Activated T-helper 17 cell treated with anti-CD3 and anti-CD28 coated beads, Interleukin-2, amount 50 U/mL, for 72 hours (primary cell): ENCODE data around the gene USP36. TPM values are rescaled to one million over a fixed set of nuclear protein-coding genes. Genes with fewer than 3 reads are reported as not detected.
A peak's percentile ranks its signal among the peaks of the same experiment; 100 is the strongest.

Experiments used
- ATAC-seq: fragments of 150-1000 bp; cut with Tn5 transposase; replicated peaks from 2 replicates; pipeline ENCODE4 v1.10.0; 2021; ENCODE audit warnings: mild to moderate bottlenecking, moderate library complexity
- H3K27ac Mint-ChIP-seq: one replicate; pipeline ENCODE4 v1.8.0; 2022; ENCODE audit warnings: mixed read lengths
- H3K27me3 Mint-ChIP-seq: one replicate; pipeline ENCODE4 v1.8.0; 2022; ENCODE audit warnings: mixed read lengths
- H3K36me3 Mint-ChIP-seq: one replicate; pipeline ENCODE4 v1.8.0; 2022; ENCODE audit warnings: low read depth, mild to moderate bottlenecking, mixed read lengths
- H3K4me1 Mint-ChIP-seq: one replicate; pipeline ENCODE4 v1.8.0; 2022; ENCODE audit warnings: mixed read lengths
- H3K4me3 Mint-ChIP-seq: one replicate; pipeline ENCODE4 v1.8.0; 2022; ENCODE audit warnings: mild to moderate bottlenecking, mixed read lengths
- H3K9me3 Mint-ChIP-seq: one replicate; pipeline ENCODE4 v1.8.0; 2022; ENCODE audit warnings: mixed read lengths
- total RNA-seq, 2 donors: library from RNA; stranded (reverse); gene quantifications; one replicate each; pipeline ENCODE4 v1.2.3, GENCODE V29; 2022

USP36 gene
- total RNA-seq, 2 donors from 2014 or later: 95.3 to 139 TPM

DNA sequence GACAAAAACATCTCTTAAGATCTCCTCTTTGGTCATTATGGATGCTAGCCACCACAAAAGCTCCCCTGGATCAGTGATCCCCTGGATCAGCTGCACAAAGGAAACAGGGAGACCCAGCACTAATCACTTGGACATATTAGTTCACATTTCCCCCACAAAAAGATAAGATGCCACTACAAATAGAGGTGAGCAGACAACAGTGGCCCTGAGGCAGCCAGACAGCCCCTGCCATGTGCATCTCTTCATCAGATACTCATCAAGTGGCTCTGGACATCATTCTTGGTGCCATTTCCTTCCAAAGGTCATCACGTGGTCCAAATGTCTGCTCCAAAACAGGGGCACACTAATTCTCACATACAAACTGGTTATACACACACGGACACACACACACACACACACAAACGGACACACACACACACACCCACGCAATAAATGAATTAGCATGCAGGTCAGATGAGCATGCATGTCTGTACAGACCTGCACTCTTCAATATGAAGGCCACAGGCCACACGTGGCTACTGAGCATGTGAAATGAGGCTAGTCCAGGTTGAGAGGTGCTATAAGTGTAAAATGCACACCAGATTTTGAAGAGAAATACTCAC, 4.1 kb downstream of the USP36 start:
- H3K4me3 Mint-ChIP-seq: no peak overlapping the region

DNA sequence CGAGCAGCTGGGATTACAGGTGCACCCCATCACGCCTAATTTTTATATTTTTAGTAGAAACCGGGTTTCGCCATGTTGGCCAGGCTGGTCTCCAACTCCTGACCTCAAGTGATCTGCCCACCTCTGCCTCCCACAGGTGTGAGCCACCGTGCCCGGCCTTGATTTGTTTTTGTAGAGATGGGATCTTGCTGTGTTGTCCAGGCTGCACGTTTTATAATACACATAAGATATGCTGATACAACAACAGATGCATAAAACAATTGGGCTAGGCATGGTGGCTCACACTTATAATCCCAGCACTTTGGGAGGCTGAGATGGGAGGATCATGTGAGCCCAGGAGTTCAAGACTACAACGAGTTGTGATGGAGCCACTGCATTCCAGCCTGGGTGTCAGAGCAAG, 6.0 kb downstream of the USP36 start:
- Mint-ChIP-seq H3K4me1 (peaks cover 26% of the 10 kb centered on the region), H3K9me3 (no peaks in the 10 kb centered on the region), H3K4me3 (no peak overlapping the region), H3K27me3 (no peaks in the 10 kb centered on the region), H3K27ac (no peak overlapping the region), H3K36me3 (peaks cover 100% of the 10 kb centered on the region)
- no peak for ATAC-seq

More for the DNA sequence above, 4.1 kb downstream of the USP36 start:
- peaks cover 89% of the 10 kb centered on the region for H3K36me3 Mint-ChIP-seq
- H3K4me1 Mint-ChIP-seq: peaks cover 23% of the 10 kb centered on the region
- no peaks in the 10 kb centered on the region for H3K27me3 Mint-ChIP-seq
- ATAC-seq: no peak
- peak overlapping the region; percentile 21 for H3K27ac Mint-ChIP-seq
- H3K9me3 Mint-ChIP-seq: no peaks in the 10 kb centered on the region

DNA sequence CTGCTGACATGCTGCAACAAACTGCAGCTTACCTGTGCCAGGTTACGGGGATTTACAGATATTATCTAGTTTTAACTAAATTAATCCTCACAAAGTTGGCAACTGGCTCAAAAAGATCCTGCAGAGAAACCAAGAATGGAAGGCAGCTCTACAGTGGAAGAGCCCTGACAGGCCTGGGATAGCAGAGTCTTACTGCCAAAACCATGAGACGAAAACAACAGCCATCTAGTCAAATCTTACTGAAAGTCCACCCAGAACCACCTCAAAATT, 8.1 kb downstream of the USP36 start:
- Mint-ChIP-seq H3K9me3 (no peaks in the 10 kb centered on the region), H3K4me3 (no peak overlapping the region), H3K27ac (no peak overlapping the region), H3K27me3 (no peaks in the 10 kb centered on the region), H3K36me3 (peaks cover 100% of the 10 kb centered on the region), H3K4me1 (peaks cover 17% of the 10 kb centered on the region)
- ATAC-seq: no peak

DNA sequence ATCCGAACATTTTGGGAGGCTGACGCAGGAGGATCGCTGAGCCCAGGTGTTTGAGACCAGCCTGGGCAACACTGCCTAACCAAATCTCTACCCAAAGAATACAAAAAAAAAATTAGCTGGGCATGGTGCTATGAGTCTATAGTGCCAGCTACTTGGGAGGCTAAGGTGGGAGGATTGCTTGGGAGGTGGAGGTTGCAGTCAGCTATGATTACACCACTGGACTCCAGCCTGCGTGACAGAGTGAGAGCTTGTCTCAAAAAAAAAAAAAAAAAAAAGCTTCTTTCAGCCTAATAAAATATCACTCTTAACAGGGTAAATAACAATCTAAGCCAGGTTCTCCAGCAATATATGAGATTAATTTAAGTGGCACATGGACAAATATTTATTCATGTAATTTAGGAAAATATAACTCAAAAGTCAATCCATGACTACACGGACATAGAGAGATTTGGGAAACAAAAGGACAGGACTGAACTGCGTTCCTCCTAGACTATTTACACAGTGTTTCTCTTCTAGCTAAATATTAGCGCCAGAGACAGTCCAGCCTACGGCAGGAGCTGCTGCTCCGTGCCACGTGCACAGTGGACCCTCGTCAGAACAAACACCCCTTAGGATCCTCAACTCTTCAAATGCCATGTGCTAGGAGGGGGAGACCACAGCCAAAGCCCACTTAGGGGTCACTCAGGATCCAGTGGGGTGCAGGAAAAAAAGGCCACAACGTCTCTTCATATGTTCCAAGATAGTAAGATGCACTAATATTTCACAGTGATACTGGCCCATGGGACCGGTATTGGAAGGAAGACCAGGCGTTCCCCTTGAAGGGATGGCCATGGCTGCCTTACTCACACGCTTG, 8.7 kb downstream of the USP36 start:
- Mint-ChIP-seq H3K27me3 (no peaks in the 10 kb centered on the region), H3K4me1 (peaks cover 15% of the 10 kb centered on the region), H3K27ac (no peak overlapping the region), H3K36me3 (peaks cover 100% of the 10 kb centered on the region), H3K9me3 (no peaks in the 10 kb centered on the region), H3K4me3 (no peak overlapping the region)
- ATAC-seq: no peak

DNA sequence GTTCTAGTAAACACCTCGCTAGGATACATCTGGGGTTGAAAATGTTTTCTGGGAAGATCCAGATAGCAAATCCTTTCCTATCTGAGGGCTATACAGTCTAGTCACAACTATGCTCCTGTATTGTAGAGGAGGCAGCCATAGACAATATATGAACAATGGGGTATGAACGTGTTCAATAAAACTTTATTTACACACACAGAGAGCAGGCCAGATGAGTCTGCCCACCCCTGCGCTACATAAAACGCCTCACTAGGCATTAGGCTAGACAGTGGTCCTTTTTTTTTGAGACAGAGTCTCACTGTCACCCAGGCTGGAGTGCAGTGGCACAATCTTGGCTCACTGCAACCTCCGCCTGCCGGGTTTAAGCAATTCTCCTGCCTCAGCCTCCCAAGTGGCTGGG, 11.1 kb downstream of the USP36 start:
- Mint-ChIP-seq H3K27me3 (no peaks in the 10 kb centered on the region), H3K4me3 (no peak overlapping the region), H3K4me1 (peaks cover 22% of the 10 kb centered on the region), H3K9me3 (no peaks in the 10 kb centered on the region), H3K36me3 (peaks cover 100% of the 10 kb centered on the region), H3K27ac (peak overlapping the region; percentile 30)
- ATAC-seq: no peak

DNA sequence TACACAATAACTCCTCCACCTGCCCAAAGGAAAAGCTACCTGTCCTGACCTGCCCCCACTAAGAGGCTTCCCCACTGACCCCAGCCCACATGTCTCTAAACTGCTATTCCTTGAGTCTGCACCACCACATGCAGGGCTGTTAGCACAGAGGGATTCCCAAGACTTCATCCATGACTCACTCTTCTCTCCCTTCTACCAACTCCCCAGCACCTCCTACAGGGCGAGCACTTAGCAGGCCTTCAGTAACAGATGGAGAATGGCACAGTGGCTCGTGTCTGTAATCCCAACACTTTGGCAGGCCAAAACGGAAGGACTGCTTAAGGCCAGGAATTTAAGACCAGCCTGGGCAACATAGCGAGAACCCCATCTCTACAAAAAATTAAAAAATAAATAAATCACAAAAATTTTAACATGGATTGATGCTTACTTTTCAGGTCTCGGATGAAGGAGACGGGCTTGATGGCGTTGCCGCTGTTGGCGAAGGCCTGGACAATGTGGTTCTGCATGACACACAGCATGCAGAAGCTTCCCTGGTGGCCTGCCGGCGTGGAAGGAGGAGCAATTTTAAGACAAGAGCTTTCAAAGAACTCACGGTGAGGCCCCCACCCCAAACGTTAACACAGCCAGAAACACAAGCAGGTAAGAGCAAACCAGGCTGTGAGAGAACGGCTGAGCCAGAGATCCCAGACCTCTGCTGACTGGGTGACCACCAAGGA, 12.0 kb downstream of the USP36 start:
- no peaks in the 10 kb centered on the region for H3K9me3 Mint-ChIP-seq
- peak; percentile 63 for ATAC-seq
- H3K4me1 Mint-ChIP-seq: peaks cover 22% of the 10 kb centered on the region
- peaks cover 100% of the 10 kb centered on the region for H3K36me3 Mint-ChIP-seq
- H3K4me3 Mint-ChIP-seq: no peak overlapping the region
- no peaks in the 10 kb centered on the region for H3K27me3 Mint-ChIP-seq
- peak overlapping the region; percentile 59 for H3K27ac Mint-ChIP-seq

DNA sequence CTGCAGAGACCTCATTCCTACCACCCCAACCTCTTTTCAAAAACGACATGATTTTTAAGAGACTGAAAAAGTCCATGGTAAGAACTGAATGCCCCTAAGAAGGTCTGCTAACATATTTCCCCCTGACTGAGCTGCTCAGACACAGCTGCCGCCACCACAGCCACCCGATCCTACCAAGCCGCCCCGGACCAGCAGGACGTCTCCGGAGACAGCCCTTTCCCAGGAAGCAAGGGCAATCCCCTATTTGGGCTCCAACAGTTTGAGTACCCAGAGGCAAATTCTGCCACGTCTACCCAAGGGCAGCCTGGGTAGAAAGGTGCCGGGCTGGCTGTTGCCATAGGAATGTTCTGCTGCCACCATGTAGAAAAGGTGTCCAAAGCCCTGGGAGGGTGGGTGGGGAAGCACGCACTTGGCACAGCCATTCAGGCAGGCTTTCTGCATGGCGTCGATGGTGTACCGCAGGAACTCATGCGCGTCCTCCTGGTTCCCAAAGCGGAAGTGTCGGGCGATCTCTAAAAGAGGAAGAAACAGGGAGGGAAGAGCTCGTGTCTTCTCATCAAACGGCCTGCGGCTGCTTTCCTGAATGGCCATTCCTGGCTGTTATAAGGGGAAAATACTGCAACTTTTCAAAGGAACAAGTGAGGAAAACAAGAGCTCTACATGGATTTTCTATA, 13.6 kb downstream of the USP36 start:
- no peaks in the 10 kb centered on the region for H3K9me3 Mint-ChIP-seq
- peaks cover 100% of the 10 kb centered on the region for H3K36me3 Mint-ChIP-seq
- H3K4me3 Mint-ChIP-seq: no peak overlapping the region
- H3K27ac Mint-ChIP-seq: no peak overlapping the region
- no peak for ATAC-seq
- peaks cover 27% of the 10 kb centered on the region for H3K4me1 Mint-ChIP-seq
- no peaks in the 10 kb centered on the region for H3K27me3 Mint-ChIP-seq

DNA sequence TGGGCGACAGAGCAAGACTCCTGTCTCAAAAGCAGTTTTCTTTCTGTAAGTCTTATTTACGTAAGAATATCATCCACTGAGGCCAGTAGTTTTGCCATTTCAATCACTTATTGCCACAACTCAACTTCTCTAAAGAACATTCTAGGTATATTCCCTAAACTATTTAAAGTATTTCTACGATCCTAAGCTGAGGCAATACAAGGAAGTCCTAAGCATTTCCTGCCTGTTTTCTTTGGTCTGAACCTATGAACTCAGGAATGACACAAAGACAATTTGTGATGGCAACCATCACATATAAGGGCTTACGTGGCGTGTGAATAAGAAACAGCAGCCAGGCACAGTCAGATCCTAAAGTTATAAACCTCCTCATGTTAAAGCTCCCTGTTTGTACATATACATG, 14.2 kb downstream of the USP36 start:
- Mint-ChIP-seq H3K4me1 (peaks cover 27% of the 10 kb centered on the region), H3K27me3 (no peaks in the 10 kb centered on the region), H3K9me3 (no peaks in the 10 kb centered on the region), H3K36me3 (peaks cover 100% of the 10 kb centered on the region), H3K27ac (no peak overlapping the region), H3K4me3 (no peak overlapping the region)
- no peak for ATAC-seq

DNA sequence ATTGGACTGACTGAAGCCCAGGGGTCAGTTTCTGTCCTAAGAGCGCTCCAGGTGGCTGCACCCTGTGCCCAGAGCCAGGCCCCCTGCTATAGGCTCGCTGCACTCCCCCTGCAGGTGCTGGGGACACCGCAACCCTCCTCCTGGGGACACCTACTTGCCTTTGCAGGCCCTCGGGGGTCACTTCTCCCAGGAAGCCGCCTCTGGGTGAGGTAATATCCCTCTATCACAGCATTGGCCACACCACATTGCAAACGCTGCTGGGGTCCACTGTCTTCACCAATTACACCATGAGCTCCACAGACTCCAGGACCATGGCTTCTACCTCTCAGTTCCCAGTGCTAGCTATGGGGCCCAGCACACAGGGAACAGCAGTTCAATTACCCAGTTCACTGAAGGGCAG, 14.9 kb downstream of the USP36 start:
- peak overlapping the region; percentile 36 for H3K27ac Mint-ChIP-seq
- H3K4me3 Mint-ChIP-seq: no peak overlapping the region
- peaks cover 100% of the 10 kb centered on the region for H3K36me3 Mint-ChIP-seq
- peaks cover 27% of the 10 kb centered on the region for H3K4me1 Mint-ChIP-seq
- no peaks in the 10 kb centered on the region for H3K27me3 Mint-ChIP-seq
- H3K9me3 Mint-ChIP-seq: no peaks in the 10 kb centered on the region
- no peak for ATAC-seq

DNA sequence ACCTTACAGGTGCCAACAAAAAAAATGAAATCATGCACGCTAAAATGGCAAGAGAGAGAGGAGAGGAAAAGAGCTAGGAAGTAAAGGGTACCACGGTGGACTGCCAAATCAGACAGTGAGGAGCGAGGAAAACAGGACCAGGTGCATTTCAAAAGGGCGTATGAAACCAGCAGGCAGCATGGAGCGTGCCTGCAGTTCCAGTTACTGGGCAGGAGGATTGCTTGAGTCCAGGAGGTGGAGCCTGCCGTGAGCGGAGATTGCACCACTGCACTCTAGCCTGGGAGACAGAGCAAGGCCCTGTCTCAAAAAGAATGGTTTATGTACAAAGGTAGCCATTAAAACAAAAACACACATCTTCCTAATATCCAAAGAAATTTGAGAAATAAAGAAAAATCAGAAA, 16.4 kb downstream of the USP36 start:
- Mint-ChIP-seq H3K27me3 (no peaks in the 10 kb centered on the region), H3K27ac (no peak overlapping the region), H3K9me3 (no peaks in the 10 kb centered on the region), H3K4me1 (peaks cover 33% of the 10 kb centered on the region), H3K4me3 (no peak overlapping the region), H3K36me3 (peaks cover 100% of the 10 kb centered on the region)
- ATAC-seq: no peak

DNA sequence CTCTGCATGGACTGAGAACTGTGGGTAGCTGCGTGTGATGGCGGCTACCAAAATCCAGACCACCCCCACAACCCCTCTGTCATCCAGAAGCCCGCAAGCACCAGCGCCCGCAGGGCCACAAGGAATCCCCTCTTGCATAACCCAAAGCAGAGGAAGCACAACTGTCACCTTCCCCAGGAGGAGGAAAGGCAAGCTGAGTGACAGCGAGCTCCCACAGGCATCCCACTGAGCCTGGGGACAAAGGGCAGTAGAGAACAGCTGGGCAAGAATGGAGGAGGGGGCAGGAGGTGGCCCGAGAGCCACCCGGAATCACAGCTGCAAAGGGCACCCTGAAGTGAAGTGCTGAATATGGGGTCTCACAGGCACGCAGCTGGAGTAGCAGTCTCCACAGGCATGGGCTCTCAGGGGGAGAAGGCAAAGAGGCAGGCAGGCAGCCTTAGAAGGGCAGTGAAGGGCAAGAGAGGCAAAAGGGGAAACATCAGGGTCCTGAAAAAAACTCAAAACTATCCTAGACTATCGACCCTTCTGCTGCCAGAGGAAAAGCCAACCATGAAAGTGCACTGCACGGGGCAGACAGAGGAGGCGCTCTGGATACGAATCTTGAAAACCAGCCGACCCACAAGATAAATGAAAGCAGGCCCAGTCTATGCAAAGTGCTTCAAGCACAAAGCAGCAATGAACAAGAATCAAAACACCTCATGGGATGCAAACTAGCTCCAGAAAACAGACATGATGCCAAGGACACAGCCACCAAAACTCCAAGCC, 17.1 kb downstream of the USP36 start:
- Mint-ChIP-seq H3K27me3 (no peaks in the 10 kb centered on the region), H3K27ac (peak overlapping the region; percentile 71), H3K4me1 (peaks cover 39% of the 10 kb centered on the region), H3K4me3 (no peak overlapping the region), H3K9me3 (no peaks in the 10 kb centered on the region), H3K36me3 (peaks cover 100% of the 10 kb centered on the region)
- no peak for ATAC-seq

DNA sequence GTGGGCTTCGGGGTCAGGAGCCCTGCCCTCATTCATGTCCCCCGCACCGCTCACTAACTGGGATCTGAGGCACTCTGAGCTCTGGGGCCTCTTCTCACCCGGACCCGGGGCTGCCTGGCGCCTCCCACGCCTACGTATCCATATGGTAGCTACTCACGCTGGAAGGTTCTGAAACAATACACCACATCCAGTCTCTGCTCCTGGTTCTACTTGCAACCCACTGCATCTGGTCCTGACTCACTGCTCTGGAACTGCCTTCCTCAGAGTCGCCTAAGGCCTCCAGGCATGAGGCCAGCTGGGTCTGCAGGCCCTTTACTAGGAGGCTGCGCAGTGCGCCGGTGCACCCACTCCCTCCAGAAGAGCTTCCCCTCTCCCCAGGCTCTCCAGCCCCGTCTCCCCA, 18.1 kb downstream of the USP36 start:
- no peak for ATAC-seq
- H3K4me3 Mint-ChIP-seq: no peak overlapping the region
- H3K4me1 Mint-ChIP-seq: peaks cover 38% of the 10 kb centered on the region
- H3K9me3 Mint-ChIP-seq: no peaks in the 10 kb centered on the region
- H3K27ac Mint-ChIP-seq: peak overlapping the region; percentile 71
- H3K27me3 Mint-ChIP-seq: no peaks in the 10 kb centered on the region
- peaks cover 100% of the 10 kb centered on the region for H3K36me3 Mint-ChIP-seq

DNA sequence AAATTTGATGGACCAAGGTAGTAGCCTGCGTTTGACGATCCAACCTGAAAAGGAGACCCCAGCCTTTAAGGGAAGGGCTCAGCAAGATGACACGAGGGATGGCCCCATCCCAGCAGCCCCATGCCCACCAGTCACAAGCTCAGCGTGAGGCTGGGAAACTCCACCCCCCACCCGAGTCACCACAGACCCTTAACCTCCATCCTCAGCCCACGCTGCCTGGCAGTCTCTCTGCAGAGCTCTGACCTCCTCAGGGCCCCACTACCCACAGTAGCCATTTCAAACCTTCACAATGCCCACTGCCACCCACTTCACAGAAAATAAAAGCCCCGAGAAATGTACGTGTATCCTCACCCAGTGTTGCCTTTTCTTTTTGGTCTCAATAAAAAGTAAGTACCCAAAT, 18.7 kb downstream of the USP36 start:
- Mint-ChIP-seq H3K36me3 (peaks cover 100% of the 10 kb centered on the region), H3K4me3 (no peak overlapping the region), H3K27me3 (no peaks in the 10 kb centered on the region), H3K27ac (no peak overlapping the region), H3K9me3 (no peaks in the 10 kb centered on the region), H3K4me1 (peaks cover 43% of the 10 kb centered on the region)
- no peak for ATAC-seq

DNA sequence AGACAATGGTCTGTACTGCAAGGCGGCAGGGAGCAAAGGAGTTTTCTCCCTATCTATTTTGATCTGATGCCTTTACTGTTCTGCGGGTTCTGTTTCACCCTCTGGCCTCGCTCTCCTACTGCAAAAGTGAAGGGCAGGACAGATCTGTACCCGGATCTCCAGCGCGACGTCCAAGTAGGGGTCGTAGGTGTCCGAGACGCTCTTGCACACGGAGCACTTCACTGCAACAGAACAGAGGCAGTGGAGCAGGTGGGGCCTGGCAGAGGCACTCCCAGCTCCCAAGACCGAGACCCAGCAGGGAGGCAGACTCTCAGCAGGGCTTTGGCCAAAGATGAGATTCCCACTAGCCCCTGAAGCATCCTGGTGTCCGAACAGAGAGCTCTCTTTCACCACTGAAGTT, 19.8 kb downstream of the USP36 start:
- peaks cover 47% of the 10 kb centered on the region for H3K4me1 Mint-ChIP-seq
- H3K27me3 Mint-ChIP-seq: no peaks in the 10 kb centered on the region
- H3K27ac Mint-ChIP-seq: no peak overlapping the region
- no peaks in the 10 kb centered on the region for H3K9me3 Mint-ChIP-seq
- no peak for ATAC-seq
- H3K4me3 Mint-ChIP-seq: no peak overlapping the region
- peaks cover 99% of the 10 kb centered on the region for H3K36me3 Mint-ChIP-seq
